ENCODE data around the gene LHCGR. TPM values are rescaled to one million over a fixed set of nuclear protein-coding genes. Genes with fewer than 3 reads are reported as not detected.
"Not testable (repeated sequence)": the region's sequence is repeated elsewhere in the genome, so short reads cannot be mapped to it uniquely, and the experiment has no call there.

LHCGR gene
- total RNA-seq, 1 donor from 2014 or later = not detected

- Mint-ChIP-seq H3K4me3 (no peak overlapping the region), H3K9me3 (no peaks in the 10 kb centered on the region), H3K27ac (no peak overlapping the region), H3K36me3 (ENCODE audit: low read depth) (no peaks in the 10 kb centered on the region), H3K4me1 (ENCODE audit: low read depth) (no peaks in the 10 kb centered on the region), H3K27me3 (ENCODE audit: insufficient read depth) (peaks cover 4% of the 10 kb centered on the region)
- no peak for DNase-seq (ENCODE audit: low spot score)
- intact Hi-C loops (cut with micrococcal nuclease) = no loop called here
Measured at GRCh38 chr2:48714245-48714644, 41.3 kb downstream of the LHCGR start.

GRCh38 chr2:48713647-48714046 lies 41.9 kb downstream of the LHCGR start:
- no peak for DNase-seq (ENCODE audit: low spot score)
- H3K27ac Mint-ChIP-seq = no peak overlapping the region
- H3K4me1 Mint-ChIP-seq (ENCODE audit: low read depth) = no peaks in the 10 kb centered on the region
- H3K36me3 Mint-ChIP-seq (ENCODE audit: low read depth) = no peaks in the 10 kb centered on the region
- peaks cover 4% of the 10 kb centered on the region for H3K27me3 Mint-ChIP-seq (ENCODE audit: insufficient read depth)
- no peak overlapping the region for H3K4me3 Mint-ChIP-seq
- intact Hi-C loops (cut with micrococcal nuclease) = no loop called here
- no peaks in the 10 kb centered on the region for H3K9me3 Mint-ChIP-seq

- H3K36me3 Mint-ChIP-seq (ENCODE audit: low read depth) = no peaks in the 10 kb centered on the region
- H3K27me3 Mint-ChIP-seq (ENCODE audit: insufficient read depth) = peaks cover 4% of the 10 kb centered on the region
Measured at GRCh38 chr2:48712151-48712550, 43.4 kb downstream of the LHCGR start.

GRCh38 chr2:48711343-48711742 lies 44.2 kb downstream of the LHCGR start:
- DNase-seq (ENCODE audit: low spot score) = no peak
- no peak overlapping the region for H3K4me3 Mint-ChIP-seq
- peaks cover 4% of the 10 kb centered on the region for H3K27me3 Mint-ChIP-seq (ENCODE audit: insufficient read depth)
- no peak overlapping the region for H3K27ac Mint-ChIP-seq
- no peaks in the 10 kb centered on the region for H3K36me3 Mint-ChIP-seq (ENCODE audit: low read depth)
- H3K4me1 Mint-ChIP-seq (ENCODE audit: low read depth) = no peaks in the 10 kb centered on the region
- no peaks in the 10 kb centered on the region for H3K9me3 Mint-ChIP-seq
- intact Hi-C loops (cut with micrococcal nuclease) = no loop called here

More at GRCh38 chr2:48712151-48712550, 43.4 kb downstream of the LHCGR start:
- Mint-ChIP-seq H3K27ac (no peak overlapping the region), H3K4me1 (ENCODE audit: low read depth) (no peaks in the 10 kb centered on the region), H3K4me3 (no peak overlapping the region), H3K9me3 (no peaks in the 10 kb centered on the region)
- no peak for DNase-seq (ENCODE audit: low spot score)
- intact Hi-C loops (cut with micrococcal nuclease) = no loop called here

- Mint-ChIP-seq H3K27me3 (ENCODE audit: insufficient read depth) (peaks cover 4% of the 10 kb centered on the region), H3K4me3 (no peak overlapping the region), H3K27ac (no peak overlapping the region), H3K36me3 (ENCODE audit: low read depth) (no peaks in the 10 kb centered on the region), H3K4me1 (ENCODE audit: low read depth) (no peaks in the 10 kb centered on the region), H3K9me3 (no peaks in the 10 kb centered on the region)
- no peak for DNase-seq (ENCODE audit: low spot score)
- intact Hi-C loops (cut with micrococcal nuclease) = no loop called here
Measured at GRCh38 chr2:48709096-48710034, 46.2 kb downstream of the LHCGR start.

- no peaks in the 10 kb centered on the region for H3K9me3 Mint-ChIP-seq
- DNase-seq (ENCODE audit: low spot score) = no peak
- no peaks in the 10 kb centered on the region for H3K4me1 Mint-ChIP-seq (ENCODE audit: low read depth)
- H3K27me3 Mint-ChIP-seq (ENCODE audit: insufficient read depth) = no peaks in the 10 kb centered on the region
- intact Hi-C loops (cut with micrococcal nuclease) = no loop called here
- H3K27ac Mint-ChIP-seq = no peak overlapping the region
- H3K4me3 Mint-ChIP-seq = no peak overlapping the region
- no peaks in the 10 kb centered on the region for H3K36me3 Mint-ChIP-seq (ENCODE audit: low read depth)
Measured at GRCh38 chr2:48707466-48707865, 48.1 kb downstream of the LHCGR start.

GRCh38 chr2:48703621-48704020 lies 51.9 kb downstream of the LHCGR start:
- DNase-seq (ENCODE audit: low spot score); H3K4me3 Mint-ChIP-seq; intact Hi-C loops (cut with micrococcal nuclease); H3K36me3 Mint-ChIP-seq (ENCODE audit: low read depth); H3K27me3 Mint-ChIP-seq (ENCODE audit: insufficient read depth); H3K9me3 Mint-ChIP-seq; H3K27ac Mint-ChIP-seq; H3K4me1 Mint-ChIP-seq (ENCODE audit: low read depth): not testable (repeated sequence)

- intact Hi-C loops (cut with micrococcal nuclease) = no loop called here
- Mint-ChIP-seq H3K27ac (no peak overlapping the region), H3K4me1 (ENCODE audit: low read depth) (no peaks in the 10 kb centered on the region), H3K4me3 (no peak overlapping the region), H3K27me3 (ENCODE audit: insufficient read depth) (peaks cover 2% of the 10 kb centered on the region), H3K36me3 (ENCODE audit: low read depth) (no peaks in the 10 kb centered on the region), H3K9me3 (no peaks in the 10 kb centered on the region)
- DNase-seq (ENCODE audit: low spot score) = no peak
Measured at GRCh38 chr2:48699348-48699930, 56.1 kb downstream of the LHCGR start.

GRCh38 chr2:48696881-48697280 lies 58.6 kb downstream of the LHCGR start:
- Mint-ChIP-seq H3K4me1 (ENCODE audit: low read depth) (no peaks in the 10 kb centered on the region), H3K27ac (no peak overlapping the region), H3K4me3 (no peak overlapping the region), H3K36me3 (ENCODE audit: low read depth) (no peaks in the 10 kb centered on the region), H3K27me3 (ENCODE audit: insufficient read depth) (peaks cover 2% of the 10 kb centered on the region), H3K9me3 (no peaks in the 10 kb centered on the region)
- no peak for DNase-seq (ENCODE audit: low spot score)
- intact Hi-C loops (cut with micrococcal nuclease) = no loop called here

GRCh38 chr2:48695991-48696390 lies 59.5 kb downstream of the LHCGR start:
- Mint-ChIP-seq H3K4me1 (ENCODE audit: low read depth) (no peaks in the 10 kb centered on the region), H3K4me3 (no peak overlapping the region), H3K27ac (no peak overlapping the region), H3K36me3 (ENCODE audit: low read depth) (no peaks in the 10 kb centered on the region), H3K9me3 (no peaks in the 10 kb centered on the region), H3K27me3 (ENCODE audit: insufficient read depth) (peaks cover 2% of the 10 kb centered on the region)
- intact Hi-C loops (cut with micrococcal nuclease) = no loop called here
- DNase-seq (ENCODE audit: low spot score) = no peak

GRCh38 chr2:48694149-48694548 lies 61.4 kb downstream of the LHCGR start:
- H3K4me3 Mint-ChIP-seq = no peak overlapping the region
- DNase-seq (ENCODE audit: low spot score) = no peak
- H3K4me1 Mint-ChIP-seq (ENCODE audit: low read depth) = no peaks in the 10 kb centered on the region
- H3K27me3 Mint-ChIP-seq (ENCODE audit: insufficient read depth) = peaks cover 2% of the 10 kb centered on the region
- no peaks in the 10 kb centered on the region for H3K9me3 Mint-ChIP-seq
- H3K27ac Mint-ChIP-seq = no peak overlapping the region
- no peaks in the 10 kb centered on the region for H3K36me3 Mint-ChIP-seq (ENCODE audit: low read depth)
- intact Hi-C loops (cut with micrococcal nuclease) = no loop called here

GRCh38 chr2:48693645-48694044 lies 61.9 kb downstream of the LHCGR start:
- Mint-ChIP-seq H3K9me3 (no peaks in the 10 kb centered on the region), H3K4me3 (no peak overlapping the region), H3K27me3 (ENCODE audit: insufficient read depth) (peaks cover 2% of the 10 kb centered on the region), H3K4me1 (ENCODE audit: low read depth) (no peaks in the 10 kb centered on the region), H3K27ac (no peak overlapping the region), H3K36me3 (ENCODE audit: low read depth) (no peaks in the 10 kb centered on the region)
- intact Hi-C loops (cut with micrococcal nuclease) = no loop called here
- no peak for DNase-seq (ENCODE audit: low spot score)

GRCh38 chr2:48693066-48693465 lies 62.5 kb downstream of the LHCGR start:
- no peaks in the 10 kb centered on the region for H3K36me3 Mint-ChIP-seq (ENCODE audit: low read depth)
- no peaks in the 10 kb centered on the region for H3K9me3 Mint-ChIP-seq
- DNase-seq (ENCODE audit: low spot score) = no peak
- no peak overlapping the region for H3K27ac Mint-ChIP-seq
- no peaks in the 10 kb centered on the region for H3K4me1 Mint-ChIP-seq (ENCODE audit: low read depth)
- peaks cover 2% of the 10 kb centered on the region for H3K27me3 Mint-ChIP-seq (ENCODE audit: insufficient read depth)
- intact Hi-C loops (cut with micrococcal nuclease) = no loop called here
- no peak overlapping the region for H3K4me3 Mint-ChIP-seq

All from activated T-helper 1 cell treated with anti-CD3 and anti-CD28 coated beads, Interleukin-12 subunit alpha, Interleukin-12 subunit beta, Interleukin-2, Interleukin-4 antibody, amounts not matched to agents 30 ng/mL and 10 ng/mL and 1 ng/mL, durations not matched to agents 14 hours and 24 hours and 36 hours (primary cell).